GM12878 (cell line): ENCODE measurements around the gene TEN1.

Experiments
- ATF3 ChIP-seq: IDR thresholded peaks from 2 replicates; pipeline ENCODE4 v1.6.1; 2011; ENCODE audit warnings: low read depth, mild to moderate bottlenecking, low read length, moderate library complexity, borderline replicate concordance; ENCODE audit errors: extremely low read depth
- BHLHE40 ChIP-seq, 2 experiments: fragments of 450-650 bp in 1 of 2; IDR thresholded peaks; 2 replicates each; pipeline ENCODE4 v1.6.1; 2011 to 2017; ENCODE audit warnings: low read depth in 2 of 2, borderline replicate concordance in 1 of 2, improper control_type of control experiment in 1 of 2, low read length in 1 of 2, mild to moderate bottlenecking in 1 of 2
- CTCF ChIP-seq, 3 experiments: IDR thresholded peaks in 2 of 3; conservative IDR thresholded peaks in 1 of 3; 2 replicates each; pipeline ENCODE4 v1.5.1; 2011; ENCODE audit warnings: low read depth in 3 of 3, low read length in 3 of 3, mild to moderate bottlenecking in 3 of 3, control low read depth in 2 of 3, moderate library complexity in 2 of 3, inconsistent platforms in 1 of 3, mixed read lengths in 1 of 3; ENCODE audit not compliant: control insufficient read depth in 2 of 3, insufficient read depth in 1 of 3; ENCODE audit errors: extremely low read depth in 1 of 3
- EGR1 ChIP-seq, 2 experiments: IDR thresholded peaks; 1 replicate in 1 of 2; 2 replicates in 1 of 2; pipeline ENCODE4 v1.6.1; 2011 to 2012; ENCODE audit warnings: low read depth in 2 of 2, low read length in 2 of 2, borderline replicate concordance in 1 of 2, mild to moderate bottlenecking in 1 of 2, moderate library complexity in 1 of 2
- HDAC2 ChIP-seq: fragments of 200-600 bp; sonication (generic); IDR thresholded peaks from 2 replicates; pipeline ENCODE4 v1.6.1; 2017
- KDM1A ChIP-seq: fragments of 200-600 bp; sonication (generic); IDR thresholded peaks from 2 replicates; pipeline ENCODE4 v1.6.1; 2016; ENCODE audit warnings: borderline replicate concordance
- RAD21 ChIP-seq: IDR thresholded peaks from 2 replicates; pipeline ENCODE4 v1.6.1; 2011; ENCODE audit warnings: mild to moderate bottlenecking, low read depth, low read length, moderate library complexity; ENCODE audit not compliant: insufficient read depth
- RAD51 ChIP-seq: fragments of 450-650 bp; IDR thresholded peaks from 2 replicates; pipeline ENCODE4 v1.6.1; 2016; ENCODE audit warnings: moderate library complexity, mild to moderate bottlenecking, inconsistent platforms
- TAF1 ChIP-seq: IDR thresholded peaks from 2 replicates; pipeline ENCODE4 v1.6.1; 2011; ENCODE audit warnings: mild to moderate bottlenecking, low read depth, low read length, borderline replicate concordance
- TBL1XR1 ChIP-seq: IDR thresholded peaks from 2 replicates; pipeline ENCODE4 v1.6.1; 2012; ENCODE audit warnings: low read depth, low read length, improper control_type of control experiment
- USF1 ChIP-seq: IDR thresholded peaks from 2 replicates; pipeline ENCODE4 v1.6.1; 2011; ENCODE audit warnings: borderline replicate concordance, low read depth, mild to moderate bottlenecking, moderate library complexity, mixed read lengths, low read length; ENCODE audit not compliant: insufficient read depth; ENCODE audit errors: extremely low read length
- USF2 ChIP-seq: IDR thresholded peaks from 2 replicates; pipeline ENCODE4 v1.6.1; 2011; ENCODE audit warnings: low read depth, low read length, improper control_type of control experiment, borderline replicate concordance
- ZSCAN29 ChIP-seq: fragments of 450-650 bp; IDR thresholded peaks from 2 replicates; pipeline ENCODE4 v1.6.1; 2017; ENCODE audit warnings: mild to moderate bottlenecking, moderate library complexity
- ZZZ3 ChIP-seq: IDR thresholded peaks from 2 replicates; pipeline ENCODE4 v1.6.1; 2011; ENCODE audit warnings: low read depth; ENCODE audit not compliant: control insufficient read depth, insufficient read length

GRCh38 chr17:75970011-75970523 lies 9.0 kb upstream of the TEN1 start:
- TF ChIP-seq ZZZ3 (no peak), HDAC2 (no peak), RAD51 (no peak), RAD21 (no peak), CTCF (IDR thresholded peaks at IDR 0.05 in 2 of 3, conservative IDR thresholded peaks at IDR 0.05 in 1 of 3; ENCODE audit: control insufficient read depth in 2 of 3, extremely low read depth in 1 of 3, insufficient read depth in 1 of 3, low read depth in 3 of 3, low read length in 3 of 3) (no peak), TAF1 (no peak), ZSCAN29 (no peak), KDM1A (no peak), ATF3 (no peak), USF2 (no peak), TBL1XR1 (no peak), EGR1 (IDR thresholded peaks at IDR 0.05; ENCODE audit: borderline replicate concordance in 1 of 2, low read depth in 2 of 2, low read length in 2 of 2) (no peak), BHLHE40 (IDR thresholded peaks at IDR 0.05; ENCODE audit: borderline replicate concordance in 1 of 2, low read depth in 2 of 2, low read length in 1 of 2) (no peak), USF1 (no peak)
